ENCODE measurements around the gene FOXN3. TPM values are rescaled to one million over a fixed set of nuclear protein-coding genes. Genes with fewer than 3 reads are reported as not detected.

Gene FOXN3
- total RNA-seq, 2 donors from 2014 or later: 42.3 to 61.6 TPM

DNA sequence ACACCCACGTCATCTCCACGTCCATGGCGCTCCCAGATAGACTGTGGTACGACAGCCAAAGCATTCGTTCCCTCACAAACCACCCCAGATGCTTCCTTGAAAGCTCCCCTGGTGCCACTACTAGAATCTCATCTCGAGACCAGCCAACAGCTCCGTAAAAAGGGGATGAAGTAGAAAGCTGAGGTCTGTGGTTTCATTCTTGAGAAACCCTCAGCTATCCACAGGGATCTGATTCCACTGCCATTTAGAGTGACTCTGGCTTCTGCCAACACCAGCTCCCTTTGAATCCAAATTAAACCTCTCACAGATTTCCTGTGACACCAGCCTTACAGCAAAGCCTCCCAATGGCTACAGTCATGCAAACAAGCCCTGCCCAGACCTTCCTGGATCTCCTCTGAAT is 18.5 kb upstream of the FOXN3 start:
- ATAC-seq: no peak
- Histone ChIP-seq H3K4me1 (peaks cover 8% of the 10 kb centered on the region), H3K27ac (no peak overlapping the region), H3K9me3 (no peaks in the 10 kb centered on the region), H3K36me3 (replicated peaks in 1 of 2; ENCODE audit: insufficient read depth in 1 of 2, low read depth in 2 of 2) (no peaks in the 10 kb centered on the region), H3K27me3 (no peaks in the 10 kb centered on the region), H3K4me3 (no peak overlapping the region)
- WGBS, 2 donors: 88 to 93% methylated on average over 7 of the region's 7 CpGs
- intact Hi-C loops (cut with DNase I): no loop called here
- DNase-seq: no peak
- TF ChIP-seq, protein P1, sequence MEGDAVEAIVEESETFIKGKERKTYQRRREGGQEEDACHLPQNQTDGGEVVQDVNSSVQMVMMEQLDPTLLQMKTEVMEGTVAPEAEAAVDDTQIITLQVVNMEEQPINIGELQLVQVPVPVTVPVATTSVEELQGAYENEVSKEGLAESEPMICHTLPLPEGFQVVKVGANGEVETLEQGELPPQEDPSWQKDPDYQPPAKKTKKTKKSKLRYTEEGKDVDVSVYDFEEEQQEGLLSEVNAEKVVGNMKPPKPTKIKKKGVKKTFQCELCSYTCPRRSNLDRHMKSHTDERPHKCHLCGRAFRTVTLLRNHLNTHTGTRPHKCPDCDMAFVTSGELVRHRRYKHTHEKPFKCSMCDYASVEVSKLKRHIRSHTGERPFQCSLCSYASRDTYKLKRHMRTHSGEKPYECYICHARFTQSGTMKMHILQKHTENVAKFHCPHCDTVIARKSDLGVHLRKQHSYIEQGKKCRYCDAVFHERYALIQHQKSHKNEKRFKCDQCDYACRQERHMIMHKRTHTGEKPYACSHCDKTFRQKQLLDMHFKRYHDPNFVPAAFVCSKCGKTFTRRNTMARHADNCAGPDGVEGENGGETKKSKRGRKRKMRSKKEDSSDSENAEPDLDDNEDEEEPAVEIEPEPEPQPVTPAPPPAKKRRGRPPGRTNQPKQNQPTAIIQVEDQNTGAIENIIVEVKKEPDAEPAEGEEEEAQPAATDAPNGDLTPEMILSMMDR (IDR thresholded peaks at IDR 0.05): no peak
- TF ChIP-seq POLR2A (IDR thresholded peaks at IDR 0.05): no peak

DNA sequence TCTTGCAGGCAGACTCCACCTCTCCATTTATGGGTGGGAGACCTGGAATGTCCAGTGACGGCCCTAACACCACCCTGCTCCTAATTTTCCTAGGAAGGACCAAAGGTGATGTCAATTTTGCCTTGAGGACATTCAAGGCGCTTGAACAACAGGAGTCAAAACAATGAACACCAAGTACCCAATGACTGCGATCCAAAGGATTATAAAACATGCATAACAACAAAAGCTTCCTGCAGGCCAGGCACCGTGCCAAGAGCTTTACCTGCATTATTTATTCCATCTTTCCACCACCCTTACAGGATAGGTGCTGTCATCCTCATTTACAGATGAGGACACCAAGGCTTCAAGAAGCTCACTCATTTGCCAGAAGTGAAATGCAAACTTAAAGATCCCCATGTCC is 15.2 kb upstream of the FOXN3 start:
- no peaks in the 10 kb centered on the region for H3K27me3 ChIP-seq
- H3K36me3 ChIP-seq (replicated peaks in 1 of 2; ENCODE audit: insufficient read depth in 1 of 2, low read depth in 2 of 2): no peaks in the 10 kb centered on the region
- peaks cover 28% of the 10 kb centered on the region for H3K4me1 ChIP-seq
- DNase-seq (peak in 1 of 4 donors; percentile 26), ATAC-seq (no peak)
- no peak for TF ChIP-seq POLR2A (IDR thresholded peaks at IDR 0.05)
- TF ChIP-seq, protein P1 (IDR thresholded peaks at IDR 0.05): no peak
- 91 to 92% methylated on average over 4 of the region's 4 CpGs for WGBS, 2 donors
- H3K27ac ChIP-seq: no peak overlapping the region
- intact Hi-C loops (cut with DNase I): no loop called here
- no peak overlapping the region for H3K4me3 ChIP-seq
- H3K9me3 ChIP-seq: no peaks in the 10 kb centered on the region

DNA sequence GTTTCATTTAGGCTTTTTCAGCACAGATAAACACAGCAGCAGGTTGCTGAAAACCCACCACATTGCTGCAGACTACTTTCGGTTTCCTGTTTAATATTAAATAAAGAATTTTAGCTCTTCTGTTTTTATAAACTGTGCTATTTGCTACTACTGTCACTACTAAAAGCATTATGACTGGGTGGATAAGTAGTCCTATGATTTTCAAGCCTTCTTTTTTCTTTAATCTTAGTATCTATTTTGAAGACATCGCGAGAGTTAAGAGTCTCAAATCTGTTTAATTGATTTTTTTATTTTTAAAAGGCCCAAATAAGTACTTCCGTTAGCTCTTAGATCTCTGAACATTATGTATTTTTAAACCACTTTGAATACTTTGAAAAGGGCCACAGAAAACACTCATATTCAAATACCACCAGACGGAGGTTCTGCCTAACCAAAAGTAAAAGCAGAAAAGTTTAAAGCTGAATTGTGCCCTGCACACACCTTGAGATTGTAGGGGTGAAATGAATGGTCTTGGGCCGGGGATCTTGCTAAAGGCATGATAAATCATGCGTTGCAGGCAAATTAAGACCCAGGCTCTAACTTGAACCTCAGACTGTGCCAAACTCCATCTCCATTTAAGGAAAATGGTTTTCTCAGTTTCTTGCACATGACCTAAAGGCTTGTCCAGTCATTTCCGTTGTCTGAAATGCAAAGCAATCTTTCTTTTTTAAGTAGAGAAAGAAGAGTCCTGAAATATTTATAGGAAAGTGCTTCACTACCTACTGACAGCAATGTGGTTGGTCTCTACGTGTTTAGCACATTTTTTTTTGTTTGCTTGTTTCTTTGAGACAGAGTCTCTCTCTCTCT is 13.6 kb upstream of the FOXN3 start:
- Histone ChIP-seq H3K4me3 (peak overlapping the region in 1 of 2 donors; percentile 22), H3K27ac (peak overlapping the region in 3 of 4 donors; percentile 31 to 70 (median 45)), H3K27me3 (no peaks in the 10 kb centered on the region), H3K9me3 (no peaks in the 10 kb centered on the region), H3K4me1 (peaks cover 28% of the 10 kb centered on the region), H3K36me3 (replicated peaks in 1 of 2; ENCODE audit: insufficient read depth in 1 of 2, low read depth in 2 of 2) (no peaks in the 10 kb centered on the region)
- ATAC-seq (peak; percentile 25), DNase-seq (no peak)
- intact Hi-C loops (cut with DNase I): no loop called here
- TF ChIP-seq POLR2A (IDR thresholded peaks at IDR 0.05): no peak
- TF ChIP-seq, protein P1 (IDR thresholded peaks at IDR 0.05): no peak
- 21 to 27% methylated on average over 9 of the region's 9 CpGs for WGBS, 2 donors

DNA sequence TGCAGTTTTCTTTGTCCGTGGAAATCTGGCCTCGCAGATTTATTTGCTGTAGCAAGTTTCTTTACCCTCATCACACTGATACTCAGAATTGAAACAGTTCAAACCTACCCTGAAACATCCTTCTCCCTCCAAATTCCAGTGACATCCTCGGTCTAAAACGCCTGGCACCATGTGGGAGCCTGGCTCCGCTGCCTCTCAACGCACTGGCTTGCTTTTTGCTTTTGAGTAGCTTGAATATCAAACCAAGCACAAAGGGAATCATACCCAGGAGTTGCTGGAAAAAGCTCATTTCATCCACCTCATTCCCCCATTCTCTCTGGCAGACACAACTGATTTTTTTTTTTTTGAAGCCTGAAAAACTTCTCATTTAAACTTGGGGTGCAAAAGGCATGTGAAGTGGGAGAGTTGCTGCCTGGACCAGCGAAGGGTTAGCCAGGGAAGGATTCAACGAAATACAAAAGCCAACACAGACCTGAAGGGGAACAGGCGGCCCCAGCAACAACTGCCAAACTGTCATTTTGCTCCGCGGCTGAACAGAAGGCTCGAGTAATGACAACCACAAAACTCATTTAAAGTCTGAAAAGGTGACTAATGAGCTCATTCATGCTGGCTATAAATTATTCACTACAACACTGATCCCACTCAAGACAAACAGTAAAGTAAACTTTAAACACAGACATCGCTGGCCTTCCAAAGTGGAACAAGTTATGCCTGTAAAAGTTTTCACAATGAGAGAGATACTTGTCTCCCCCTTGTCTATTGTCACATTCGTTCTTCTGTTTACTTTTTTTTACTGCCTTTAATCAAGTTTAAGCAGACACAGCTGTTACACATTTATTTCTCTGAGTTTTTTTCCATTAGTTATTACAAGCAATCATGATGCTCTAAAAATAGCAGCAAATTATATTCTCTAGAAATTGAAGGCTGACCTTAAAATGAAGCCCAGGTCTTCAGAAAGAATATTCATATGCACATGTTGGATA is 12.5 kb upstream of the FOXN3 start:
- WGBS, 2 donors: 20 to 26% methylated on average over 14 of the region's 14 CpGs
- DNase-seq: peak in 2 of 4 donors; percentile 23 to 38
- peaks cover 28% of the 10 kb centered on the region for H3K4me1 ChIP-seq

More for the DNA sequence above, 12.5 kb upstream of the FOXN3 start:
- Histone ChIP-seq H3K9me3 (no peaks in the 10 kb centered on the region), H3K27ac (peak overlapping the region; percentile 23 to 45 (median 29)), H3K27me3 (no peaks in the 10 kb centered on the region), H3K4me3 (no peak overlapping the region), H3K36me3 (replicated peaks in 1 of 2; ENCODE audit: insufficient read depth in 1 of 2, low read depth in 2 of 2) (no peaks in the 10 kb centered on the region)
- ATAC-seq: peak; percentile 31
- intact Hi-C loops (cut with DNase I): no loop called here
- no peak for TF ChIP-seq POLR2A (IDR thresholded peaks at IDR 0.05)
- TF ChIP-seq, protein P1 (IDR thresholded peaks at IDR 0.05): no peak
